Fibroblast of mammary gland (primary cell): ENCODE data around the gene ARHGAP1.

ENCODE experiments used
- DNase-seq: peaks from one replicate; pipeline ENCODE4 v3.0.0-alpha.2; 2010; ENCODE audit warnings: low read depth
- H3K4me3 ChIP-seq: 2 replicates; pipeline ENCODE4 v1.5.1; 2011; ENCODE audit warnings: low read depth, mild to moderate bottlenecking, low read length, moderate library complexity; ENCODE audit not compliant: control insufficient read depth
- CTCF ChIP-seq: conservative IDR thresholded peaks from 2 replicates; pipeline ENCODE4 v1.5.1; 2011; ENCODE audit warnings: low read depth, low read length, inconsistent platforms; ENCODE audit not compliant: control insufficient read depth, insufficient read depth

Gene ARHGAP1

GRCh38 chr11:46705070-46705688, 4.8 kb upstream of the ARHGAP1 start:
- DNase-seq: no peak
- H3K4me3 ChIP-seq: no peak overlapping the region
- TF ChIP-seq CTCF: no peak

- no peak for TF ChIP-seq CTCF
- DNase-seq: no peak
Observed at GRCh38 chr11:46701078-46701654, 747 bp upstream of the ARHGAP1 start.

GRCh38 chr11:46698597-46698996, 1.8 kb downstream of the ARHGAP1 start:
- peak overlapping the region; percentile 19 for H3K4me3 ChIP-seq
- TF ChIP-seq CTCF: no peak
- DNase-seq: peak; percentile 22

More at GRCh38 chr11:46701078-46701654, 747 bp upstream of the ARHGAP1 start:
- peak overlapping the region; percentile 98 for H3K4me3 ChIP-seq

GRCh38 chr11:46697723-46698122, 2.7 kb downstream of the ARHGAP1 start:
- TF ChIP-seq CTCF: no peak
- no peak for DNase-seq
- no peak overlapping the region for H3K4me3 ChIP-seq

GRCh38 chr11:46697303-46697702, 3.1 kb downstream of the ARHGAP1 start:
- no peak for TF ChIP-seq CTCF
- H3K4me3 ChIP-seq: no peak overlapping the region
- DNase-seq: no peak

- DNase-seq: no peak
- TF ChIP-seq CTCF: no peak
- H3K4me3 ChIP-seq: no peak overlapping the region
Observed at GRCh38 chr11:46696212-46696558, 4.2 kb downstream of the ARHGAP1 start.
